Endothelial cell (in vitro differentiated cells): ENCODE measurements around the gene KAZN. TPM values are rescaled to one million over a fixed set of nuclear protein-coding genes. Genes with fewer than 3 reads are reported as not detected.

ENCODE experiments used
- DNase-seq: peaks from one replicate; pipeline ENCODE4 v3.0.0; 2021; ENCODE audit warnings: low spot score
- H3K27ac Mint-ChIP-seq: one replicate; pipeline ENCODE4 v1.8.0; 2021; ENCODE audit warnings: mixed read lengths, inconsistent platforms; ENCODE audit not compliant: unreplicated experiment
- H3K27me3 Mint-ChIP-seq: one replicate; pipeline ENCODE4 v1.8.0; 2021; ENCODE audit warnings: mild to moderate bottlenecking, moderate library complexity, mixed read lengths, inconsistent platforms; ENCODE audit not compliant: unreplicated experiment
- H3K36me3 Mint-ChIP-seq: one replicate; pipeline ENCODE4 v1.8.0; 2021; ENCODE audit warnings: mild to moderate bottlenecking, low read depth, mixed read lengths, inconsistent platforms; ENCODE audit not compliant: unreplicated experiment
- H3K4me1 Mint-ChIP-seq: one replicate; pipeline ENCODE4 v1.8.0; 2021; ENCODE audit warnings: mild to moderate bottlenecking, mixed read lengths, inconsistent platforms; ENCODE audit not compliant: unreplicated experiment
- H3K4me3 Mint-ChIP-seq: one replicate; pipeline ENCODE4 v1.8.0; 2021; ENCODE audit warnings: mild to moderate bottlenecking, mixed read lengths, inconsistent platforms; ENCODE audit not compliant: unreplicated experiment
- H3K9me3 Mint-ChIP-seq: one replicate; pipeline ENCODE4 v1.8.0; 2021; ENCODE audit warnings: mixed read lengths, inconsistent platforms; ENCODE audit not compliant: unreplicated experiment
- total RNA-seq: library from RNA; stranded (reverse); fragmentation: NEBNext Ultra II Directional; extraction: Animal tissue kit (Norgen Biotek cat#: 25700); gene quantifications from one replicate; pipeline ENCODE4 v1.2.1, GENCODE V29; 2021; ENCODE audit not compliant: unreplicated experiment
- TF ChIP-seq, protein P1 (sequence below): fragments of 200-600 bp; sonication (generic); IDR thresholded peaks from one replicate; pipeline ENCODE4 v1.5.0; 2021; ENCODE audit warnings: antibody characterized with exemption; ENCODE audit not compliant: unreplicated experiment

The KAZN gene
- total RNA-seq, 1 donor from 2014 or later = 10.1 TPM

GRCh38 chr1:14888374-14888773, 289.9 kb downstream of the KAZN start:
- Mint-ChIP-seq H3K9me3 (no peaks in the 10 kb centered on the region), H3K36me3 (no peaks in the 10 kb centered on the region), H3K4me3 (no peak overlapping the region), H3K27me3 (no peaks in the 10 kb centered on the region), H3K4me1 (peaks cover 11% of the 10 kb centered on the region), H3K27ac (no peak overlapping the region)
- DNase-seq = no peak
- TF ChIP-seq, protein P1, sequence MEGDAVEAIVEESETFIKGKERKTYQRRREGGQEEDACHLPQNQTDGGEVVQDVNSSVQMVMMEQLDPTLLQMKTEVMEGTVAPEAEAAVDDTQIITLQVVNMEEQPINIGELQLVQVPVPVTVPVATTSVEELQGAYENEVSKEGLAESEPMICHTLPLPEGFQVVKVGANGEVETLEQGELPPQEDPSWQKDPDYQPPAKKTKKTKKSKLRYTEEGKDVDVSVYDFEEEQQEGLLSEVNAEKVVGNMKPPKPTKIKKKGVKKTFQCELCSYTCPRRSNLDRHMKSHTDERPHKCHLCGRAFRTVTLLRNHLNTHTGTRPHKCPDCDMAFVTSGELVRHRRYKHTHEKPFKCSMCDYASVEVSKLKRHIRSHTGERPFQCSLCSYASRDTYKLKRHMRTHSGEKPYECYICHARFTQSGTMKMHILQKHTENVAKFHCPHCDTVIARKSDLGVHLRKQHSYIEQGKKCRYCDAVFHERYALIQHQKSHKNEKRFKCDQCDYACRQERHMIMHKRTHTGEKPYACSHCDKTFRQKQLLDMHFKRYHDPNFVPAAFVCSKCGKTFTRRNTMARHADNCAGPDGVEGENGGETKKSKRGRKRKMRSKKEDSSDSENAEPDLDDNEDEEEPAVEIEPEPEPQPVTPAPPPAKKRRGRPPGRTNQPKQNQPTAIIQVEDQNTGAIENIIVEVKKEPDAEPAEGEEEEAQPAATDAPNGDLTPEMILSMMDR = no peak

GRCh38 chr1:14889825-14890440, 291.4 kb downstream of the KAZN start:
- Mint-ChIP-seq H3K27me3 (no peaks in the 10 kb centered on the region), H3K4me1 (peaks cover 11% of the 10 kb centered on the region), H3K9me3 (no peaks in the 10 kb centered on the region), H3K27ac (no peak overlapping the region), H3K36me3 (no peaks in the 10 kb centered on the region), H3K4me3 (no peak overlapping the region)
- TF ChIP-seq, protein P1 = no peak
- DNase-seq = no peak

DNA sequence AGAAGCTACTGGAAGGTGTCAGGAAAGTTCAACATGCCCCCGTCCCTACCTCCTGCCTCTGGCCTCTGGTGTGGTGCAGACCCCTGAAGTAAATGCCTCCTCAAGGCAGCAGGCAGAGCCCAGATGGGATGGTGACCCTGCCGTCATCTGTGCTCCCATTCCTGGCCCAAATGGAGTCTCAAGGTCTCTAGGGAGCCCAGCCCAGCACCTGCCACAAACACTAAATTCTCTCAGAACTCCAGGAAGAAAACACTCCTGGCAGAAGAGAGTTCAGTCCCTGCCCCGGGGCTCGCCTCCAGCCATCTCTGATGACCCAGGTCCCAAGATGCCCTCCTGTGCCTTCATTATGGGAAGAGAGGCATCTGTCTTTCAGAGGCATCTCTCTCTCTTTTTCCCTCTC, 293.5 kb downstream of the KAZN start:
- peaks cover 9% of the 10 kb centered on the region for H3K4me1 Mint-ChIP-seq
- TF ChIP-seq, protein P1 = no peak
- no peak for DNase-seq
- H3K27me3 Mint-ChIP-seq = peaks cover 3% of the 10 kb centered on the region
- no peaks in the 10 kb centered on the region for H3K36me3 Mint-ChIP-seq
- no peaks in the 10 kb centered on the region for H3K9me3 Mint-ChIP-seq
- no peak overlapping the region for H3K27ac Mint-ChIP-seq
- H3K4me3 Mint-ChIP-seq = no peak overlapping the region

GRCh38 chr1:14894811-14895560, 296.5 kb downstream of the KAZN start:
- no peaks in the 10 kb centered on the region for H3K4me1 Mint-ChIP-seq
- no peak for DNase-seq
- TF ChIP-seq, protein P1 = no peak
- H3K27ac Mint-ChIP-seq = no peak overlapping the region
- no peak overlapping the region for H3K4me3 Mint-ChIP-seq
- H3K36me3 Mint-ChIP-seq = no peaks in the 10 kb centered on the region
- H3K9me3 Mint-ChIP-seq = no peaks in the 10 kb centered on the region
- H3K27me3 Mint-ChIP-seq = peaks cover 3% of the 10 kb centered on the region

DNA sequence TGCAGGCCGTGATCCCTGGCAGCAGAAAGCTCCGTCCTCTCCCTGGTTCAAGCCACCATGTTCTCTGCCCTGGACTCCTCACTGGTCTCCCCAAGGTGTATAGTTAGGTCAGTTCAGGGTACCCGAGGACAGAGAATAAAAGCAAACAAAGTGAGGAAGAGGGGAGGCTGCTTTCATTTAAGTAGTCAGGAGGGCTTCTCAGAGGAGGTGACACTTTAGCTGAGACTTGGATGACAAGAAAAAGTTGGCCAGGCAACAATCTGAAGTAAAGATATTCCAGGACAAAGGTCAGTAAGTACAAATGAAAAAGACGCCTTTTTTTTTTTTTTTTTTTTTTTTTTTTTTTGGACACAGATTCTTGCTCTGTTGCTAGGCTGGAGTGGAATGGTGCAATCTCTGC, 297.2 kb downstream of the KAZN start:
- Mint-ChIP-seq H3K36me3 (no peaks in the 10 kb centered on the region), H3K27me3 (peaks cover 3% of the 10 kb centered on the region), H3K27ac (no peak overlapping the region), H3K9me3 (no peaks in the 10 kb centered on the region), H3K4me1 (no peaks in the 10 kb centered on the region), H3K4me3 (no peak overlapping the region)
- TF ChIP-seq, protein P1 = no peak
- no peak for DNase-seq
